ENCODE data around the gene ABLIM1. TPM values are rescaled to one million over a fixed set of nuclear protein-coding genes. Genes with fewer than 3 reads are reported as not detected.

ABLIM1 gene
- total and polyA plus RNA-seq, 2 of the 13 experiments (the other 11 are each of a cell fraction or from before 2014, with no cell fraction given): 59.4 to 92.7 TPM

- TF ChIP-seq WIZ (CRISPR knock-in tag; IDR thresholded peaks at IDR 0.05): no peak
- no peak for TF ChIP-seq CREB1 (IDR thresholded peaks at IDR 0.05)
- no peak for TF ChIP-seq CREB1 (CRISPR knock-in tag; IDR thresholded peaks at IDR 0.05)
- no peak for TF ChIP-seq RAD51 (IDR thresholded peaks at IDR 0.05; ENCODE audit: borderline replicate concordance)
Observed at GRCh38 chr10:114393482-114393881, 264.6 kb downstream of the ABLIM1 start (continued).

GRCh38 chr10:114392112-114392835 is 265.8 kb downstream of the ABLIM1 start:
- POLR2A ChIA-PET: no interaction called here
- BruUV-seq (replicated peaks): no TSS peak
- ATAC-seq: no peak
- intact Hi-C loops (cut with micrococcal nuclease; ENCODE audit: unreplicated experiment) (no loop called here), in situ Hi-C loops (cut with HindIII; ENCODE audit: extremely low pct_ligation_motif_present, low pct_unique_long_range_greater_than_20kb) (no loop called here)
- Histone ChIP-seq H3K27ac (ENCODE audit: extremely low read length, insufficient read depth, low read length) (no peak overlapping the region), H2AFZ (ENCODE audit: low read length) (no peak overlapping the region), H3K79me2 (ENCODE audit: insufficient read depth, low read length) (no peaks in the 10 kb centered on the region), H3K4me2 (ENCODE audit: low read depth, low read length) (no peak overlapping the region), H3K4me1 (ENCODE audit: insufficient read depth, low read length) (no peaks in the 10 kb centered on the region), H3K4me3 (replicated peaks in 1 of 3; ENCODE audit: insufficient read depth in 1 of 3, low read depth in 2 of 3, low read length in 3 of 3) (no peak overlapping the region), H3K36me3 (replicated peaks in 1 of 2; ENCODE audit: control insufficient read depth in 1 of 2, insufficient read depth in 2 of 2, low read length in 2 of 2) (no peaks in the 10 kb centered on the region), H3K9me3 (ENCODE audit: low read length) (no peaks in the 10 kb centered on the region), H4K20me1 (ENCODE audit: insufficient read depth, low read length) (no peaks in the 10 kb centered on the region), H3K27me3 (ENCODE audit: control insufficient read depth in 1 of 2, insufficient read depth in 2 of 2, low read length in 2 of 2) (peaks cover 2 to 51% of the 10 kb centered on the region in 2 experiments; a peak in 4 of 5 replicates), H3K9ac (ENCODE audit: insufficient read depth, low read depth, low read length) (no peak overlapping the region)
- FAIRE-seq: no peak
- 33% methylated on average over 5 of the region's 5 CpGs for WGBS (ENCODE audit: low lambda C conversion rate)
- CTCF ChIA-PET (ENCODE audit: low intra/inter-chr PET ratio, low total read pairs): no interaction called here
- DNase-seq (ENCODE audit: low spot score): no peak
- no peak for TF ChIP-seq NFE2L2 (IDR thresholded peaks at IDR 0.05; ENCODE audit: low read length)
- no peak for TF ChIP-seq ELF4 (CRISPR knock-in tag; IDR thresholded peaks at IDR 0.05; ENCODE audit: borderline replicate concordance)
- no peak for TF ChIP-seq ZBTB1 (CRISPR knock-in tag; IDR thresholded peaks at IDR 0.05; ENCODE audit: borderline replicate concordance)
- no peak for TF ChIP-seq E2F5 (CRISPR knock-in tag; conservative IDR thresholded peaks at IDR 0.05)
- no peak for TF ChIP-seq UBTF (CRISPR knock-in tag; IDR thresholded peaks at IDR 0.05)
- TF ChIP-seq ZNF280B (CRISPR knock-in tag; IDR thresholded peaks at IDR 0.05; ENCODE audit: borderline replicate concordance): no peak
- no peak for TF ChIP-seq IRF9 (CRISPR knock-in tag; IDR thresholded peaks at IDR 0.05; ENCODE audit: borderline replicate concordance)
- TF ChIP-seq POLR2G (IDR thresholded peaks at IDR 0.05; ENCODE audit: low read depth, low read length): no peak
- TF ChIP-seq ZBTB26 (CRISPR knock-in tag; IDR thresholded peaks at IDR 0.05; ENCODE audit: borderline replicate concordance): no peak
- no peak for TF ChIP-seq PCBP1 (IDR thresholded peaks at IDR 0.05; ENCODE audit: borderline replicate concordance, low read depth, low read length)

Measured in HepG2 (cell line).